ENCODE measurements around the gene SLF1.
A peak's percentile ranks its signal among the peaks of the same experiment; 100 is the strongest.

SLF1 gene

GRCh38 chr5:94667937-94668336, 49.5 kb downstream of the SLF1 start:
- no peak for DNase-seq

- no peak for DNase-seq
These were observed 52.3 kb downstream of the SLF1 start for GRCh38 chr5:94670726-94671125.

- no peak for DNase-seq
These were observed 54.3 kb downstream of the SLF1 start for GRCh38 chr5:94672746-94673145.

GRCh38 chr5:94674490-94675382, 56.3 kb downstream of the SLF1 start:
- DNase-seq, result peak; percentile 14

- no peak for DNase-seq
These were observed 57.6 kb downstream of the SLF1 start for GRCh38 chr5:94675965-94676618.

GRCh38 chr5:94682814-94683520, 64.5 kb downstream of the SLF1 start:
- DNase-seq, result no peak

GRCh38 chr5:94689908-94690307, 71.4 kb downstream of the SLF1 start:
- DNase-seq, result no peak

GRCh38 chr5:94690778-94691177, 72.3 kb downstream of the SLF1 start:
- DNase-seq, result peak; percentile 69

GRCh38 chr5:94691291-94691690, 72.8 kb downstream of the SLF1 start:
- DNase-seq, result peak; percentile 23

GRCh38 chr5:94691949-94692348, 73.5 kb downstream of the SLF1 start:
- DNase-seq, result peak; percentile 86

- DNase-seq, result no peak
These were observed 74.1 kb downstream of the SLF1 start for GRCh38 chr5:94692581-94692980.

GRCh38 chr5:94693043-94693822, 74.8 kb downstream of the SLF1 start:
- DNase-seq, result peak; percentile 74

- DNase-seq, result no peak
These were observed 75.4 kb downstream of the SLF1 start for GRCh38 chr5:94693845-94694370.

- DNase-seq, result no peak
These were observed 76.2 kb downstream of the SLF1 start for GRCh38 chr5:94694671-94695070.

GRCh38 chr5:94698197-94698596, 79.7 kb downstream of the SLF1 start:
- no peak for DNase-seq

GRCh38 chr5:94699562-94699961, 81.1 kb downstream of the SLF1 start:
- no peak for DNase-seq

- peak; percentile 10 for DNase-seq
These were observed 82.1 kb downstream of the SLF1 start for GRCh38 chr5:94700592-94700991.

GRCh38 chr5:94702729-94703128, 84.3 kb downstream of the SLF1 start:
- DNase-seq, result peak; percentile 42

GRCh38 chr5:94705427-94705826, 87.0 kb downstream of the SLF1 start:
- DNase-seq, result peak; percentile 78

GRCh38 chr5:94707359-94707758, 88.9 kb downstream of the SLF1 start:
- DNase-seq, result peak; percentile 82

- DNase-seq, result no peak
These were observed 90.8 kb downstream of the SLF1 start for GRCh38 chr5:94709277-94709676.

GRCh38 chr5:94711785-94712184, 93.3 kb downstream of the SLF1 start:
- DNase-seq, result no peak

GRCh38 chr5:94715768-94716167, 97.3 kb downstream of the SLF1 start:
- no peak for DNase-seq
